ENCODE data around the gene CSHL1.

- no peak for TF ChIP-seq CTCF (conservative IDR thresholded peaks at IDR 0.05 in 1 of 2, IDR thresholded peaks at IDR 0.05 in 1 of 2; ENCODE audit: low read depth in 1 of 2, low read length in 2 of 2)
- TF ChIP-seq EZH2 (IDR thresholded peaks at IDR 0.05; ENCODE audit: low read length, missing control alignments) = no peak
Observed at GRCh38 chr17:63947711-63948330, 36.8 kb upstream of the CSHL1 start.
